Measurements from ENCODE around the gene CLEC2D.

DNA sequence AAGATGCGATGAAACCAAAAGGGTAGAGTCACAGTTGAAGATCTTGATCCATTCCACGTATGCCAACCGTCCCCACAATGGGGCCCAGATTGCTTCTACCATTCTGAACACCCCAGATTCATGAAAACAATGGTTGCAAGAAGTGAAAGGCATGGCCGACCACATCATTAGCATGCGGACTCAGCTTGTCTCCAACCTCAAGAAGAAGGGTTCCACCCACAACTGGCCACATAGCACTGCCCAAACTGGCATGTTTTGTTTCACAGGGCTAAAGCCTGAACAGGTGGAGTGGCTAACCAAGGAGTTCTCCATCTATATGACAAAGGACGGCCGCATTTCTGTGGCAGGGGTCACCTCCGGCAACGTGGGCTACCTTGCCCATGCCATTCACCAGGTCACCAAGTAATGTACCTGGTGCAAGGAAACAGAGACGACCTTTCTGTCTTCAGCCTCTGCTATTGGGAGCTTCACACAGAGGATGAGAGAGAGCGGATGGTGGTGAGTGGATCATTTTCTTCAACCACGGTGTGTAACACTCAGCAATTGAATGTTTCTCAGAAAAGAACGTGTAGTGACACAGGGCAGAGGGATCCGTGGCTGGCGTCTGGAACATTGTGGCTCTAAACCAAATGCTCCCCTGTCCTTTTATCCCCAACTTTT lies 26.8 kb upstream of the CLEC2D start:
- TF ChIP-seq YY1 (IDR thresholded peaks at IDR 0.05; ENCODE audit: insufficient read depth, insufficient read length), result no peak
- TF ChIP-seq SUZ12 (IDR thresholded peaks at IDR 0.05; ENCODE audit: extremely low read depth, insufficient read depth, insufficient read length), result no peak
- no peak for TF ChIP-seq ZNF274 (IDR thresholded peaks at IDR 0.05; ENCODE audit: low read depth, low read length)

Data from NT2/D1 (cell line).